Muscle of leg (tissue), 11 donors: ENCODE measurements around the gene SELENOM. TPM values are rescaled to one million over a fixed set of nuclear protein-coding genes. Genes with fewer than 3 reads are reported as not detected.
A peak's percentile ranks its signal among the peaks of the same experiment; 100 is the strongest.
"Not testable (repeated sequence)": the region's sequence is repeated elsewhere in the genome, so short reads cannot be mapped to it uniquely, and the experiment has no call there.

Source experiments
- DNase-seq: peaks from one replicate; pipeline ENCODE4 v3.0.0; 2013
- H3K27ac ChIP-seq: one replicate; pipeline ENCODE4 v1.5.1; 2013; ENCODE audit warnings: mild to moderate bottlenecking, low read length, control low read depth
- H3K27me3 ChIP-seq: one replicate; pipeline ENCODE4 v1.6.1; 2013; ENCODE audit warnings: low read length; ENCODE audit not compliant: control insufficient read depth, insufficient read depth
- H3K36me3 ChIP-seq: one replicate; pipeline ENCODE4 v1.6.1; 2013; ENCODE audit warnings: low read length; ENCODE audit not compliant: control insufficient read depth, insufficient read depth
- H3K4me1 ChIP-seq: one replicate; pipeline ENCODE4 v1.6.1; 2013; ENCODE audit warnings: low read length; ENCODE audit not compliant: control insufficient read depth, insufficient read depth
- H3K4me3 ChIP-seq: one replicate; pipeline ENCODE4 v1.5.1; 2013; ENCODE audit warnings: low read length, control low read depth
- H3K9me3 ChIP-seq: replicated peaks from 2 replicates; pipeline ENCODE4 v1.6.1; 2013; ENCODE audit warnings: low read depth, low read length; ENCODE audit not compliant: control insufficient read depth
- WGBS: methylation state at CpG from one replicate; pipeline ENCODE4 v1.1.5; 2013; ENCODE audit warnings: missing lambda C conversion rate; ENCODE audit not compliant: insufficient coverage; 5-methylcytosine and 5-hydroxymethylcytosine counted together
- polyA plus RNA-seq, 8 donors: library from polyadenylated mRNA; unstranded; fragments of 120-200 nt; gene quantifications; one replicate each; pipeline versions ENCODE4 v1.2.1 to v1.2.3, GENCODE V29; 2013; ENCODE audit warnings: inconsistent platforms in 1 of 8, low replicate concordance in 1 of 8; ENCODE audit not compliant: insufficient read length in 8 of 8, insufficient read depth in 1 of 8
- total RNA-seq: library from RNA; stranded (reverse); fragments of 120-200 nt; gene quantifications from one replicate; pipeline ENCODE4 v1.2.4, GENCODE V29; 2013

The SELENOM gene
- total and polyA plus RNA-seq, 9 donors, result 12.1 to 35.1 (median 26.1) TPM

DNA sequence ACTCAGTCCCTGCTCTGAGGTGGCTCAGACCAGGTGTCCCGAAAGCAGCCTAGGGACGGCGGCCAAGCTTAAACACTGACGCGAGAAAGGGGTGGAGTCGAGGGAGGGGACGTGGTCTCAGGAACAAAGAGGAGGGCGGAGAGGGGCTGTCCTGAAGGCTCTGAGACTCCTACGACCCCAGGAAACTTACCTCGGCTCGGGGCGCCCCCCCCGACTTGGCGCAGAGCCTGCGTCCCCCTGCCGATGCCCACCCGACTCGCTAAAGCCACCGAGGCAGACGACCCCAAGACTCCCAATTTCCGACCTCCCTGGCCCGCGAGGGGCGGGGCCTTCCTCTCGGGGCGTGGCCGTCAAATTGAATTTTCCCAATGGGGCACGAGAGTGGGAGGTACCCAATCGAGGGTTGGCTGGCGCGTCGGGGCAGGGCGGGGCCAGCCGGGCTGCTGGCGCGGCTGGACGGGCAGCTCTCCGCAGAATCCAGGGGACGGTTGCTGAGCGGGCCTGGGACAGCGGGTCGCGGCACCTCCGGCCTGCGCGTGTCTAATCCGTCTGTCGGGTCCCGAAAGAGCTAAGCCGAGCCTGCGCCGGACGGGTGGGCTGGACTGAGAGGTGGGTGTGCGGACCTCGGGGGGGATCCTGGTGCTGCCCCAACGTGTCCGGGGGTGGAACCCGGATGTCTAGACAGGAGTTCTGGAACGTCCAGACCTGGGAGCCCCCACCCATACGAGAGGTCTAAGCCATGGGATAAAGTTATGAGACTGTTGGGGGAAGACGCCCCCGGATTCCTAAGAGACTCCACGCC lies 26.3 kb downstream of the SELENOM start, which contains the start of gene SMTN:
Gene SMTN (plus strand): TSS at position 471 of the 802 bp plus-strand sequence. CDS start 1,941 bp downstream, outside the sequence.
- H3K4me3 ChIP-seq, result peak within 1 kb of the TSS; percentile 80
- under 1% methylated on average over 53 of the region's 63 CpGs for WGBS
- H3K4me1 ChIP-seq, result peaks cover 60% of the 10 kb centered on the region
- no peaks in the 10 kb centered on the region for H3K9me3 ChIP-seq
- peaks cover 18% of the 10 kb centered on the region for H3K36me3 ChIP-seq
- H3K27me3 ChIP-seq, result no peaks in the 10 kb centered on the region
- DNase-seq, result peak; percentile 97
- H3K27ac ChIP-seq, result peak within 1 kb of the TSS; percentile 94

- 14% methylated on average over 2 of the region's 5 CpGs for WGBS
- Histone ChIP-seq H3K27ac (peak overlapping the region; percentile 94), H3K4me3 (peak overlapping the region; percentile 80), H3K9me3 (no peaks in the 10 kb centered on the region), H3K4me1 (peaks cover 60% of the 10 kb centered on the region), H3K36me3 (peaks cover 12% of the 10 kb centered on the region), H3K27me3 (no peaks in the 10 kb centered on the region)
- DNase-seq, result no peak
Observed at GRCh38 chr22:31080164-31080847, 27.1 kb downstream of the SELENOM start.

- peak; percentile 27 for DNase-seq
- Histone ChIP-seq H3K9me3 (no peaks in the 10 kb centered on the region), H3K27me3 (no peaks in the 10 kb centered on the region), H3K27ac (no peak overlapping the region), H3K36me3 (peaks cover 12% of the 10 kb centered on the region), H3K4me3 (no peak overlapping the region), H3K4me1 (peaks cover 57% of the 10 kb centered on the region)
- WGBS, result 67% methylated on average over 6 of the region's 12 CpGs
Observed at GRCh38 chr22:31079095-31079642, 28.2 kb downstream of the SELENOM start.

GRCh38 chr22:31078389-31078788 lies 29.0 kb downstream of the SELENOM start:
- H3K4me1 ChIP-seq, result peaks cover 49% of the 10 kb centered on the region
- peak; percentile 27 for DNase-seq
- H3K4me3 ChIP-seq, H3K36me3 ChIP-seq, H3K27ac ChIP-seq, H3K27me3 ChIP-seq, H3K9me3 ChIP-seq: not testable (repeated sequence)
- 40% methylated on average over 1 of the region's 2 CpGs for WGBS

- H3K4me1 ChIP-seq, result peaks cover 42% of the 10 kb centered on the region
Observed at GRCh38 chr22:31077681-31078080, 29.7 kb downstream of the SELENOM start.

GRCh38 chr22:31075961-31076360 lies 31.4 kb downstream of the SELENOM start:
- H3K9me3 ChIP-seq, result no peaks in the 10 kb centered on the region
- no peaks in the 10 kb centered on the region for H3K36me3 ChIP-seq
- no peaks in the 10 kb centered on the region for H3K27me3 ChIP-seq
- H3K27ac ChIP-seq, result peak overlapping the region; percentile 87
- 14% methylated on average over 9 of the region's 15 CpGs for WGBS
- peaks cover 27% of the 10 kb centered on the region for H3K4me1 ChIP-seq
- peak; percentile 99 for DNase-seq
- no peak overlapping the region for H3K4me3 ChIP-seq

More at GRCh38 chr22:31077681-31078080, 29.7 kb downstream of the SELENOM start:
- no peak overlapping the region for H3K4me3 ChIP-seq
- peaks cover 2% of the 10 kb centered on the region for H3K36me3 ChIP-seq
- no peaks in the 10 kb centered on the region for H3K9me3 ChIP-seq
- WGBS, result 100% methylated on average over 3 of the region's 6 CpGs
- no peaks in the 10 kb centered on the region for H3K27me3 ChIP-seq
- H3K27ac ChIP-seq, result no peak overlapping the region
- DNase-seq, result no peak

- H3K4me1 ChIP-seq, result peaks cover 15% of the 10 kb centered on the region
- not testable (repeated sequence) for H3K9me3 ChIP-seq, H3K27me3 ChIP-seq, H3K36me3 ChIP-seq, DNase-seq, H3K4me3 ChIP-seq
- WGBS, result 60% methylated on average over 1 of the region's 5 CpGs
- peak overlapping the region; percentile 13 for H3K27ac ChIP-seq
Observed at GRCh38 chr22:31073545-31074145, 33.7 kb downstream of the SELENOM start.

GRCh38 chr22:31073125-31073524 lies 34.2 kb downstream of the SELENOM start:
- peak overlapping the region; percentile 13 for H3K27ac ChIP-seq
- H3K4me1 ChIP-seq, result peaks cover 15% of the 10 kb centered on the region
- WGBS, result 75% methylated on average over 7 of the region's 9 CpGs
- not testable (repeated sequence) for H3K4me3 ChIP-seq, H3K9me3 ChIP-seq, H3K36me3 ChIP-seq, H3K27me3 ChIP-seq, DNase-seq

DNA sequence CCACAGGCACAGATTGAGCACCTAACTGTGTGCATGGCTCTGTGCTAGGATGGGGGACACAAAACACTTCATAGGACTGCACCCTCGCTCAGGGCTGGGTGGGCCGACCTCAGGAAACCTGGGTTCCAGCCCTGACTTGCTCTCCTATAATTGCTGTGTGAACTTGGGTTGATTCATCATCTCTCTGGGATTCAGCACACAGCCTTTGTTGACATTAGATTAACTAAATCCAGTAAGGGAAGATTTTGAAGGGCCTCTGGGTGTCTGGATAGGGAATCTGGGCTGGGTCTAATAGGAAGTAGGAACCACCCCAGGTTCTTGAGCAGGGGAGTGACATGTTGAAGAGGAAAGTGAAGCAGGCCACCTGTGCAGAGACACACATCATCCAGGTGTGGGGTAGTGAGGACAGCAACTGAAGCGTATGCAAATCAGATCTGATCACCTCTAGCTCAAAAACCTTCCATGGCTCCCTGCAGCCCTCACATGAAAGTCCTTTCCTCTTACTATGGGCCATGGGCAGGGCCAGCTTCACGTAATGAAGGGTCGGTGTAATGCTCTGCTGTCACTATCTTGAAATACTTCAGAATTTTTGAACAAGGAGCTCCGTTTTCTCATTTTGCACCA lies 37.6 kb downstream of the SELENOM start:
- not testable (repeated sequence) for H3K36me3 ChIP-seq, DNase-seq
- 91% methylated on average over 3 of the region's 6 CpGs for WGBS

More for the DNA sequence above, 37.6 kb downstream of the SELENOM start:
- not testable (repeated sequence) for H3K4me1 ChIP-seq, H3K4me3 ChIP-seq, H3K27ac ChIP-seq, H3K27me3 ChIP-seq, H3K9me3 ChIP-seq
